GM12878 (cell line): Measurements from ENCODE around the gene CITED2. TPM values are rescaled to one million over a fixed set of nuclear protein-coding genes. Genes with fewer than 3 reads are reported as not detected.

Experiments used
- ATAC-seq: fragments of 200-7000 bp; cut with Tn5 transposase; 3 replicates; pipeline ENCODE4 v1.9.1; 2020; ENCODE audit warnings: mild to moderate bottlenecking, moderate library complexity
- BruUV-seq: library from RNA; stranded (reverse); fragments of 400-500 nt; replicated peaks from 2 replicates; lab custom pipeline; 2021; lab: Mats Ljungman, UMichigan
- CTCF ChIA-PET: fragments of 300-600 bp; sonication (Branson Sonifier 250); formaldehyde crosslinking; extraction: SDS; loops from one replicate; lab custom pipeline; 2021; ENCODE audit warnings: inconsistent platforms; lab: Yijun Ruan, JAX
- POLR2A ChIA-PET: fragments of 350-600 bp; formaldehyde crosslinking; extraction: SDS; loops from one replicate; lab custom pipeline; 2021; ENCODE audit warnings: inconsistent platforms; lab: Charles Lee
- RAD21 ChIA-PET: fragments of 300-600 bp; sonication (Branson Sonifier 250); formaldehyde crosslinking; loops from one replicate; lab custom pipeline; 2023; ENCODE audit warnings: antibody characterized with exemption; ENCODE audit not compliant: unreplicated experiment; lab: Charles Lee
- SMC1A ChIA-PET: fragments of 300-600 bp; sonication (Branson Sonifier 250); formaldehyde crosslinking; loops from one replicate; lab custom pipeline; 2023; ENCODE audit not compliant: unreplicated experiment, uncharacterized antibody; lab: Charles Lee
- DNase-seq: peaks from one replicate; pipeline ENCODE4 v3.0.0-alpha.2; 2011; ENCODE audit warnings: low read depth, low spot score
- FAIRE-seq: peaks from 3 replicates; lab custom pipeline; 2011; peaks lifted over from hg19 to GRCh38; lab: Jason Lieb, UNC
- H2AFZ ChIP-seq: 2 replicates; pipeline ENCODE4 v1.6.0; 2011; ENCODE audit warnings: low read depth, low read length, control low read depth; ENCODE audit not compliant: control insufficient read depth
- H3K27ac ChIP-seq: 2 replicates; pipeline ENCODE4 v1.5.1; 2011; ENCODE audit warnings: control low read depth; ENCODE audit not compliant: control insufficient read depth, insufficient read depth
- H3K27me3 ChIP-seq, 2 experiments: replicated peaks in 1 of 2; 2 replicates each; pipeline versions ENCODE4 v1.6.0 to v1.6.1; 2011; ENCODE audit warnings: low read length in 1 of 2; ENCODE audit not compliant: control insufficient read depth in 2 of 2, insufficient read depth in 2 of 2
- H3K36me3 ChIP-seq, 2 experiments: 2 replicates each; pipeline ENCODE4 v1.5.1; 2011; ENCODE audit warnings: low read length in 1 of 2; ENCODE audit not compliant: control insufficient read depth in 2 of 2, insufficient read depth in 2 of 2
- H3K4me1 ChIP-seq: 2 replicates; pipeline ENCODE4 v1.6.1; 2011; ENCODE audit warnings: mild to moderate bottlenecking, low read length, moderate library complexity, mixed read lengths; ENCODE audit not compliant: control insufficient read depth, insufficient read depth
- H3K4me2 ChIP-seq: 2 replicates; pipeline ENCODE4 v1.6.0; 2011; ENCODE audit warnings: control low read depth; ENCODE audit not compliant: control insufficient read depth, insufficient read depth
- H3K4me3 ChIP-seq: fragments of 200-600 bp; sonication (generic); 2 replicates; pipeline ENCODE4 v1.5.1; 2016
- H3K79me2 ChIP-seq: 2 replicates; pipeline ENCODE4 v1.6.0; 2011; ENCODE audit warnings: low read length; ENCODE audit not compliant: control insufficient read depth, insufficient read depth
- H3K9ac ChIP-seq: 2 replicates; pipeline ENCODE4 v1.8.0; 2011; ENCODE audit warnings: low read length, control low read depth, mixed read lengths; ENCODE audit not compliant: control insufficient read depth, insufficient read depth
- H3K9me3 ChIP-seq: replicated peaks from 3 replicates; pipeline ENCODE4 v1.5.1; 2011; ENCODE audit warnings: mild to moderate bottlenecking, low read length; ENCODE audit not compliant: control insufficient read depth, insufficient read depth
- H4K20me1 ChIP-seq: 2 replicates; pipeline ENCODE4 v1.6.0; 2011; ENCODE audit not compliant: control insufficient read depth, insufficient read depth
- CHD2 ChIP-seq: IDR thresholded peaks from 2 replicates; pipeline ENCODE4 v1.6.1; 2011; ENCODE audit warnings: low read depth, low read length, improper control_type of control experiment, borderline replicate concordance
- DPF2 ChIP-seq: fragments of 450-650 bp; IDR thresholded peaks from 2 replicates; pipeline ENCODE4 v1.6.1; 2017; ENCODE audit warnings: mild to moderate bottlenecking
- POU2F2 ChIP-seq: IDR thresholded peaks from 3 replicates; pipeline ENCODE4 v1.6.1; 2011; ENCODE audit warnings: low read depth, mild to moderate bottlenecking, low read length, borderline replicate concordance
- RB1 ChIP-seq: fragments of 450-650 bp; formaldehyde crosslinking; IDR thresholded peaks from 2 replicates; pipeline ENCODE4 v1.6.1; 2017; ENCODE audit warnings: mild to moderate bottlenecking, borderline replicate concordance
- SUZ12 ChIP-seq: fragments of 200-600 bp; sonication (generic); IDR thresholded peaks from one replicate; pipeline ENCODE4 v1.6.1; 2018; ENCODE audit warnings: antibody characterized with exemption, mild to moderate bottlenecking; ENCODE audit not compliant: unreplicated experiment
- ZNF622 ChIP-seq: fragments of 450-650 bp; IDR thresholded peaks from 2 replicates; pipeline ENCODE4 v1.6.1; 2017; ENCODE audit warnings: mild to moderate bottlenecking, inconsistent platforms
- WGBS: methylation state at CpG from one replicate; pipeline ENCODE4 v1.1.6; 2016; ENCODE audit warnings: low lambda C conversion rate; ENCODE audit not compliant: insufficient replicate concordance, insufficient coverage; ENCODE audit errors: missing lambda C conversion rate; 5-methylcytosine and 5-hydroxymethylcytosine counted together
- in situ Hi-C: fragments of 300-500 bp; cut with MboI; formaldehyde crosslinking; loops from 9 replicates; pipeline ENCODE4 v1.14.3; 2018; ENCODE audit warnings: mixed read lengths
- intact Hi-C: fragments of 100-400 bp; cut with micrococcal nuclease; formaldehyde crosslinking; loops from one replicate; pipeline ENCODE4 v1.14.2; 2022; ENCODE audit not compliant: unreplicated experiment
- polyA plus RNA-seq, 11 experiments: library from polyadenylated mRNA; depleted of rRNA in 4 of 11; unstranded in 6 of 11; stranded (reverse) in 5 of 11; fragments of >200 nt; fragmentation: Nextera tagmentation in 4 of 11; fragmentation: Illumina TruSeq in 1 of 11; extraction: Ambion mirVana in 4 of 11; extraction: Trizol in 1 of 11; gene quantifications; 1 replicate in 1 of 11; 2 replicates in 10 of 11; pipeline versions ENCODE4 v1.2.1 to v1.2.3, GENCODE V29; 2011 to 2016; ENCODE audit warnings: inconsistent platforms in 2 of 11, missing spikeins in 2 of 11, low read depth in 1 of 11
- total RNA-seq, 4 experiments: library from RNA; depleted of rRNA in 3 of 4; stranded (reverse); fragments of >200 nt in 3 of 4; fragmentation: Illumina TruSeq in 1 of 4; extraction: Trizol in 1 of 4; gene quantifications; 2 replicates each; pipeline versions ENCODE4 v1.2.1 to v1.2.3, GENCODE V29; 2013 to 2021
- TF ChIP-seq, protein P1 (sequence below): fragments of 450-650 bp; formaldehyde crosslinking; IDR thresholded peaks from 2 replicates; pipeline ENCODE4 v1.4.0; 2022; ENCODE audit warnings: mild to moderate bottlenecking, moderate library complexity
- TF ChIP-seq, protein P2 (sequence below): fragments of 450-650 bp; IDR thresholded peaks from 2 replicates; pipeline ENCODE4 v1.6.1; 2018; ENCODE audit warnings: mild to moderate bottlenecking, low read depth, moderate library complexity; ENCODE audit not compliant: partially characterized antibody
- TF ChIP-seq, protein P3 (sequence below): IDR thresholded peaks from 2 replicates; pipeline ENCODE4 v1.6.1; 2012; ENCODE audit warnings: low read depth, low read length, improper control_type of control experiment
- TF ChIP-seq, protein P4 (sequence below): IDR thresholded peaks from 2 replicates; pipeline ENCODE4 v1.6.1; 2012; ENCODE audit warnings: improper control_type of control experiment, low read depth, low read length; ENCODE audit not compliant: insufficient replicate concordance

The CITED2 gene
- total and polyA plus RNA-seq, 10 of the 15 experiments (the other 5 are each of a cell fraction or from before 2014, with no cell fraction given): 0.08 to 20.0 (median 7.3) TPM

DNA sequence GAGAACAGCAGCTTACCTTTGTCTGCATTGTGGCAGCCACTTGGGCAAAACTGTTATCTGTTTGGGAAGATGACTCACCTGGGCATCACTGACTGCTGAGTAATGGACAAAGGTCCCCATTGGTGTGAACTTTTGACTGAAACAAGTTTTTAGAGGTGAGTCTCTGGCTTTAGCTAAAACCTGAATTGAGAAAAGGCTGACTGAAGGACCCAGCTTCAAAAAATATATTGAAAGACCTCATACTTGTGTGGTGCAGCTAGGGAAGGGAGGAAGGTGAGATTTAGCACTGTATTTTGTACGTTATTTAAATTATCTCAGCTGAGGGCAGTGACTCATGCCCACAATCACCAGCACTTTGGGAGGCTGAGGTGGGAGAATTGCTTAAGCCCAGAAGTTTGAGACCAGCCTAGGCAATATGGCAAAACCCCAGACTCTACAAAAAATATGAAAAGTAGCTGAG lies 4.5 kb upstream of the CITED2 start:
- peak; percentile 23 for FAIRE-seq
- Histone ChIP-seq H3K27me3 (no peaks in the 10 kb centered on the region), H3K4me3 (no peak overlapping the region), H3K27ac (no peak overlapping the region), H4K20me1 (no peaks in the 10 kb centered on the region), H3K79me2 (peaks cover 4% of the 10 kb centered on the region), H3K9ac (no peak overlapping the region), H3K4me1 (no peaks in the 10 kb centered on the region), H3K36me3 (no peaks in the 10 kb centered on the region), H3K4me2 (no peak overlapping the region), H3K9me3 (no peaks in the 10 kb centered on the region), H2AFZ (no peak overlapping the region)
- SMC1A ChIA-PET: interaction anchor here (0.6 to 1.6 kb wide), 5 partner anchors 9 to 1499 kb away, joined by 3 to 7 read pairs (median 3); no protein-coding TSS in a partner anchor
- CTCF ChIA-PET: interaction anchor here (0.9 to 1.6 kb wide), 3 partner anchors 9 to 159 kb away, joined by 4 to 11 read pairs (median 4); no protein-coding TSS in a partner anchor
- no peak for DNase-seq
- in situ Hi-C loops (no loop called here), intact Hi-C loops (loop anchor here (10.0 kb wide), 3 partner anchors 306 to 896 kb away; no protein-coding TSS in a partner anchor)
- no TSS peak for BruUV-seq
- WGBS: 73% methylated on average over 1 of the region's 1 CpG
- RAD21 ChIA-PET: interaction anchor here (0.6 to 1.1 kb wide), 3 partner anchors 9 to 159 kb away, joined by 3 to 5 read pairs (median 3); no protein-coding TSS in a partner anchor
- POLR2A ChIA-PET: no interaction called here
- ATAC-seq: no peak
- no peak for TF ChIP-seq RB1
- no peak for TF ChIP-seq DPF2
- no peak for TF ChIP-seq SUZ12
- TF ChIP-seq, protein P1, sequence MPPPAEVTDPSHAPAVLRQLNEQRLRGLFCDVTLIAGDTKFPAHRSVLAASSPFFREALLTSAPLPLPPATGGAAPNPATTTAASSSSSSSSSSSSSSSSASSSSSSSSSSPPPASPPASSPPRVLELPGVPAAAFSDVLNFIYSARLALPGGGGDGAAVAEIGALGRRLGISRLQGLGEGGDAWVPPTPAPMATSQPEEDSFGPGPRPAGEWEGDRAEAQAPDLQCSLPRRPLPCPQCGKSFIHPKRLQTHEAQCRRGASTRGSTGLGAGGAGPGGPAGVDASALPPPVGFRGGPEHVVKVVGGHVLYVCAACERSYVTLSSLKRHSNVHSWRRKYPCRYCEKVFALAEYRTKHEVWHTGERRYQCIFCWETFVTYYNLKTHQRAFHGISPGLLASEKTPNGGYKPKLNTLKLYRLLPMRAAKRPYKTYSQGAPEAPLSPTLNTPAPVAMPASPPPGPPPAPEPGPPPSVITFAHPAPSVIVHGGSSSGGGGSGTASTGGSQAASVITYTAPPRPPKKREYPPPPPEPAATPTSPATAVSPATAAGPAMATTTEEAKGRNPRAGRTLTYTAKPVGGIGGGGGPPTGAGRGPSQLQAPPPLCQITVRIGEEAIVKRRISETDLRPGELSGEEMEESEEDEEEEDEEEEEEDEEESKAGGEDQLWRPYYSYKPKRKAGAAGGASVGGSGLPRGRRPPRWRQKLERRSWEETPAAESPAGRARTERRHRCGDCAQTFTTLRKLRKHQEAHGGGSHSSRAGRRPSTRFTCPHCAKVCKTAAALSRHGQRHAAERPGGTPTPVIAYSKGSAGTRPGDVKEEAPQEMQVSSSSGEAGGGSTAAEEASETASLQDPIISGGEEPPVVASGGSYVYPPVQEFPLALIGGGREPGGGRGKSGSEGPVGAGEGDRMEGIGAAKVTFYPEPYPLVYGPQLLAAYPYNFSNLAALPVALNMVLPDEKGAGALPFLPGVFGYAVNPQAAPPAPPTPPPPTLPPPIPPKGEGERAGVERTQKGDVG (CRISPR knock-in tag): no peak
- TF ChIP-seq, protein P2, sequence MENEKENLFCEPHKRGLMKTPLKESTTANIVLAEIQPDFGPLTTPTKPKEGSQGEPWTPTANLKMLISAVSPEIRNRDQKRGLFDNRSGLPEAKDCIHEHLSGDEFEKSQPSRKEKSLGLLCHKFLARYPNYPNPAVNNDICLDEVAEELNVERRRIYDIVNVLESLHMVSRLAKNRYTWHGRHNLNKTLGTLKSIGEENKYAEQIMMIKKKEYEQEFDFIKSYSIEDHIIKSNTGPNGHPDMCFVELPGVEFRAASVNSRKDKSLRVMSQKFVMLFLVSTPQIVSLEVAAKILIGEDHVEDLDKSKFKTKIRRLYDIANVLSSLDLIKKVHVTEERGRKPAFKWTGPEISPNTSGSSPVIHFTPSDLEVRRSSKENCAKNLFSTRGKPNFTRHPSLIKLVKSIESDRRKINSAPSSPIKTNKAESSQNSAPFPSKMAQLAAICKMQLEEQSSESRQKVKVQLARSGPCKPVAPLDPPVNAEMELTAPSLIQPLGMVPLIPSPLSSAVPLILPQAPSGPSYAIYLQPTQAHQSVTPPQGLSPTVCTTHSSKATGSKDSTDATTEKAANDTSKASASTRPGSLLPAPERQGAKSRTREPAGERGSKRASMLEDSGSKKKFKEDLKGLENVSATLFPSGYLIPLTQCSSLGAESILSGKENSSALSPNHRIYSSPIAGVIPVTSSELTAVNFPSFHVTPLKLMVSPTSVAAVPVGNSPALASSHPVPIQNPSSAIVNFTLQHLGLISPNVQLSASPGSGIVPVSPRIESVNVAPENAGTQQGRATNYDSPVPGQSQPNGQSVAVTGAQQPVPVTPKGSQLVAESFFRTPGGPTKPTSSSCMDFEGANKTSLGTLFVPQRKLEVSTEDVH: no peak
- no peak for TF ChIP-seq POU2F2
- TF ChIP-seq, protein P3, sequence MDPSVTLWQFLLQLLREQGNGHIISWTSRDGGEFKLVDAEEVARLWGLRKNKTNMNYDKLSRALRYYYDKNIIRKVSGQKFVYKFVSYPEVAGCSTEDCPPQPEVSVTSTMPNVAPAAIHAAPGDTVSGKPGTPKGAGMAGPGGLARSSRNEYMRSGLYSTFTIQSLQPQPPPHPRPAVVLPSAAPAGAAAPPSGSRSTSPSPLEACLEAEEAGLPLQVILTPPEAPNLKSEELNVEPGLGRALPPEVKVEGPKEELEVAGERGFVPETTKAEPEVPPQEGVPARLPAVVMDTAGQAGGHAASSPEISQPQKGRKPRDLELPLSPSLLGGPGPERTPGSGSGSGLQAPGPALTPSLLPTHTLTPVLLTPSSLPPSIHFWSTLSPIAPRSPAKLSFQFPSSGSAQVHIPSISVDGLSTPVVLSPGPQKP: no peak
- TF ChIP-seq, protein P4, sequence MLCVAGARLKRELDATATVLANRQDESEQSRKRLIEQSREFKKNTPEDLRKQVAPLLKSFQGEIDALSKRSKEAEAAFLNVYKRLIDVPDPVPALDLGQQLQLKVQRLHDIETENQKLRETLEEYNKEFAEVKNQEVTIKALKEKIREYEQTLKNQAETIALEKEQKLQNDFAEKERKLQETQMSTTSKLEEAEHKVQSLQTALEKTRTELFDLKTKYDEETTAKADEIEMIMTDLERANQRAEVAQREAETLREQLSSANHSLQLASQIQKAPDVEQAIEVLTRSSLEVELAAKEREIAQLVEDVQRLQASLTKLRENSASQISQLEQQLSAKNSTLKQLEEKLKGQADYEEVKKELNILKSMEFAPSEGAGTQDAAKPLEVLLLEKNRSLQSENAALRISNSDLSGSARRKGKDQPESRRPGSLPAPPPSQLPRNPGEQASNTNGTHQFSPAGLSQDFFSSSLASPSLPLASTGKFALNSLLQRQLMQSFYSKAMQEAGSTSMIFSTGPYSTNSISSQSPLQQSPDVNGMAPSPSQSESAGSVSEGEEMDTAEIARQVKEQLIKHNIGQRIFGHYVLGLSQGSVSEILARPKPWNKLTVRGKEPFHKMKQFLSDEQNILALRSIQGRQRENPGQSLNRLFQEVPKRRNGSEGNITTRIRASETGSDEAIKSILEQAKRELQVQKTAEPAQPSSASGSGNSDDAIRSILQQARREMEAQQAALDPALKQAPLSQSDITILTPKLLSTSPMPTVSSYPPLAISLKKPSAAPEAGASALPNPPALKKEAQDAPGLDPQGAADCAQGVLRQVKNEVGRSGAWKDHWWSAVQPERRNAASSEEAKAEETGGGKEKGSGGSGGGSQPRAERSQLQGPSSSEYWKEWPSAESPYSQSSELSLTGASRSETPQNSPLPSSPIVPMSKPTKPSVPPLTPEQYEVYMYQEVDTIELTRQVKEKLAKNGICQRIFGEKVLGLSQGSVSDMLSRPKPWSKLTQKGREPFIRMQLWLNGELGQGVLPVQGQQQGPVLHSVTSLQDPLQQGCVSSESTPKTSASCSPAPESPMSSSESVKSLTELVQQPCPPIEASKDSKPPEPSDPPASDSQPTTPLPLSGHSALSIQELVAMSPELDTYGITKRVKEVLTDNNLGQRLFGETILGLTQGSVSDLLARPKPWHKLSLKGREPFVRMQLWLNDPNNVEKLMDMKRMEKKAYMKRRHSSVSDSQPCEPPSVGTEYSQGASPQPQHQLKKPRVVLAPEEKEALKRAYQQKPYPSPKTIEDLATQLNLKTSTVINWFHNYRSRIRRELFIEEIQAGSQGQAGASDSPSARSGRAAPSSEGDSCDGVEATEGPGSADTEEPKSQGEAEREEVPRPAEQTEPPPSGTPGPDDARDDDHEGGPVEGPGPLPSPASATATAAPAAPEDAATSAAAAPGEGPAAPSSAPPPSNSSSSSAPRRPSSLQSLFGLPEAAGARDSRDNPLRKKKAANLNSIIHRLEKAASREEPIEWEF: no peak
- no peak for TF ChIP-seq CHD2
- no peak for TF ChIP-seq ZNF622
